SK-N-SH (cell line): ENCODE data around the gene PRRT1.

ENCODE experiments used
- CTCF ChIP-seq: fragments of 200-600 bp; sonication (generic); IDR thresholded peaks from 2 replicates; pipeline ENCODE4 v1.6.1; 2017; ENCODE audit warnings: antibody characterized with exemption, mild to moderate bottlenecking, moderate library complexity
- GATA2 ChIP-seq: sonication (generic); formaldehyde crosslinking; IDR thresholded peaks from 2 replicates; pipeline ENCODE4 v1.5.0; 2020; ENCODE audit warnings: mild to moderate bottlenecking, missing genetic modification reagents
- MXI1 ChIP-seq: IDR thresholded peaks from 2 replicates; pipeline ENCODE4 v1.6.1; 2012; ENCODE audit warnings: mild to moderate bottlenecking, low read depth, low read length, improper control_type of control experiment
- YY1 ChIP-seq: IDR thresholded peaks from 2 replicates; pipeline ENCODE4 v1.4.0; 2012; ENCODE audit warnings: low read depth, mild to moderate bottlenecking

- TF ChIP-seq CTCF (no peak), YY1 (no peak), MXI1 (no peak), GATA2 (CRISPR knock-in tag) (no peak)
These were observed 46.3 kb downstream of the PRRT1 start for GRCh38 chr6:32105433-32105832.
